Smooth muscle cell (in vitro differentiated cells): ENCODE results near the gene HBG2. TPM values are rescaled to one million over a fixed set of nuclear protein-coding genes. Genes with fewer than 3 reads are reported as not detected.

Experiments
- DNase-seq: peaks from one replicate; lab custom pipeline; 2025; ENCODE audit not compliant: unreplicated experiment; lab: John Stamatoyannopoulos, UW
- H2AFZ ChIP-seq: fragments of 200-600 bp; sonication (generic); 2 replicates; pipeline ENCODE4 v1.6.0; 2016; ENCODE audit warnings: antibody characterized with exemption, low read depth, mild to moderate bottlenecking
- H3F3A ChIP-seq: fragments of 200-600 bp; sonication (generic); 2 replicates; pipeline ENCODE4 v1.6.0; 2017; ENCODE audit warnings: antibody characterized with exemption, low read depth
- H3K27ac ChIP-seq: fragments of 200-600 bp; sonication (generic); 2 replicates; pipeline ENCODE4 v1.5.1; 2016; ENCODE audit warnings: low read depth, mild to moderate bottlenecking
- H3K27me3 ChIP-seq: fragments of 200-600 bp; sonication (generic); 2 replicates; pipeline ENCODE4 v1.6.1; 2016; ENCODE audit warnings: low read depth, mild to moderate bottlenecking
- H3K36me3 ChIP-seq: fragments of 200-600 bp; sonication (generic); 2 replicates; pipeline ENCODE4 v1.5.1; 2016; ENCODE audit warnings: low read depth
- H3K4me1 ChIP-seq: fragments of 200-600 bp; sonication (generic); 2 replicates; pipeline ENCODE4 v1.5.1; 2016; ENCODE audit warnings: low read depth
- H3K4me2 ChIP-seq: fragments of 200-600 bp; sonication (generic); 2 replicates; pipeline ENCODE4 v1.6.0; 2016; ENCODE audit warnings: mild to moderate bottlenecking
- H3K4me3 ChIP-seq: fragments of 200-600 bp; sonication (generic); 2 replicates; pipeline ENCODE4 v1.5.1; 2016; ENCODE audit warnings: mild to moderate bottlenecking
- H3K79me2 ChIP-seq: fragments of 200-600 bp; sonication (generic); 2 replicates; pipeline ENCODE4 v1.6.0; 2016; ENCODE audit warnings: low read depth, mild to moderate bottlenecking
- H3K9ac ChIP-seq: fragments of 200-600 bp; sonication (generic); 2 replicates; pipeline ENCODE4 v1.6.0; 2016; ENCODE audit warnings: low read depth
- H3K9me3 ChIP-seq: fragments of 200-600 bp; sonication (generic); replicated peaks from 2 replicates; pipeline ENCODE4 v1.5.1; 2016; ENCODE audit warnings: low read depth
- H4K20me1 ChIP-seq: fragments of 200-600 bp; sonication (generic); 2 replicates; pipeline ENCODE4 v1.6.0; 2016; ENCODE audit warnings: low read depth
- whole genome bisulfite sequencing: methylation state at CpG from one replicate; pipeline ENCODE4 v1.1.7; 2016; ENCODE audit warnings: low lambda C conversion rate; 5-methylcytosine and 5-hydroxymethylcytosine counted together
- polyA plus RNA-seq: library from polyadenylated mRNA; unstranded; fragments of >200 nt; fragmentation: Nextera tagmentation; extraction: Ambion mirVana; gene quantifications from 2 replicates; pipeline ENCODE4 v1.2.1, GENCODE V29; 2016
- total RNA-seq: library from RNA; depleted of rRNA; stranded (reverse); fragments of >200 nt; gene quantifications from 2 replicates; pipeline ENCODE4 v1.2.3, GENCODE V29; 2014
- TF ChIP-seq, protein P1 (sequence below): fragments of 200-600 bp; sonication (generic); IDR thresholded peaks from 2 replicates; pipeline ENCODE4 v1.5.1; 2017; ENCODE audit warnings: borderline replicate concordance, mild to moderate bottlenecking, antibody characterized with exemption; ENCODE audit not compliant: insufficient read depth, poor library complexity, severe bottlenecking

The HBG2 gene
- total and polyA plus RNA-seq, 2 experiments from 2014 or later = not detected

DNA sequence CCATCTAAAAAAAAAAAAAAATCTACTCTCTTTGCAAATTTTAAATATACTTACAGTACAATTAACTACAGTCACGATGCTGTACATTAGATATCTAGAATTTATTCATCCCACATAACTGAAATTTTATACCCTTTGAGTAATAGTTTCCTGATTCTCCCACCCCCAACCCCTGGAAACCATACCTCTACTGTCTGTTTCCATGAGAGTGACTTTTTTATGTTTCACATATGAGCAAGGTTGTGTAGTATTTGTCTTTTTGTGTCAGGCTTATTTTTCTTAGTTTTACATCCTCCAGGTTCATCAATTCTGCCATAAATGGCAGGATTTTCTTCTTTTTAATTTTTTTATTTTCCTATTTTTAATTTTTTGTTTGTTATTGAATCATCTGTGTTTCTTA, 30.9 kb downstream of the HBG2 start:
- Histone ChIP-seq H3K79me2 (no peaks in the 10 kb centered on the region), H3K9me3 (no peaks in the 10 kb centered on the region), H3K4me1 (no peaks in the 10 kb centered on the region), H3F3A (no peaks in the 10 kb centered on the region), H3K36me3 (no peaks in the 10 kb centered on the region), H3K4me3 (no peak overlapping the region), H4K20me1 (no peaks in the 10 kb centered on the region), H3K9ac (no peak overlapping the region), H3K27ac (no peak overlapping the region), H2AFZ (no peak overlapping the region), H3K27me3 (no peaks in the 10 kb centered on the region), H3K4me2 (no peak overlapping the region)
- DNase-seq = no peak
- WGBS = 95% methylated on average over 1 of the region's 1 CpG
- TF ChIP-seq, protein P1, sequence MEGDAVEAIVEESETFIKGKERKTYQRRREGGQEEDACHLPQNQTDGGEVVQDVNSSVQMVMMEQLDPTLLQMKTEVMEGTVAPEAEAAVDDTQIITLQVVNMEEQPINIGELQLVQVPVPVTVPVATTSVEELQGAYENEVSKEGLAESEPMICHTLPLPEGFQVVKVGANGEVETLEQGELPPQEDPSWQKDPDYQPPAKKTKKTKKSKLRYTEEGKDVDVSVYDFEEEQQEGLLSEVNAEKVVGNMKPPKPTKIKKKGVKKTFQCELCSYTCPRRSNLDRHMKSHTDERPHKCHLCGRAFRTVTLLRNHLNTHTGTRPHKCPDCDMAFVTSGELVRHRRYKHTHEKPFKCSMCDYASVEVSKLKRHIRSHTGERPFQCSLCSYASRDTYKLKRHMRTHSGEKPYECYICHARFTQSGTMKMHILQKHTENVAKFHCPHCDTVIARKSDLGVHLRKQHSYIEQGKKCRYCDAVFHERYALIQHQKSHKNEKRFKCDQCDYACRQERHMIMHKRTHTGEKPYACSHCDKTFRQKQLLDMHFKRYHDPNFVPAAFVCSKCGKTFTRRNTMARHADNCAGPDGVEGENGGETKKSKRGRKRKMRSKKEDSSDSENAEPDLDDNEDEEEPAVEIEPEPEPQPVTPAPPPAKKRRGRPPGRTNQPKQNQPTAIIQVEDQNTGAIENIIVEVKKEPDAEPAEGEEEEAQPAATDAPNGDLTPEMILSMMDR = no peak

DNA sequence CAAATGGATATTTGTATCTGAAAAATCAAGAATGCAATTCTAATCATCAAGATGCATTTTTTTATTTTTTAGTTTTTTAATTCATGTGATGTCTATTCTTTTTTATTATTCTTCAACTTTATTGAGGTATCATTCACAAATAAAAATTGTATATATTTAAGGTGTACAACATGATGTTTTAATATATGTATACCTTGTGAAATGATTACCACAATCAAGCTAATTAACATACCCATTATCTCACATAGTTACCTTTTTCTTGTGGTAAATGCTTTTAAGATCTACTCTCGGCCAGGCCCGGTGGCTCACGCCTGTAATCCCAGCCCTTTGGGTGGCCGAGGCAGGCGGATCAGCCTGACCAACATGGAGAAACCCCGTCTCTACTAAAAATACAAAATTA, 31.4 kb downstream of the HBG2 start:
- Histone ChIP-seq H3K79me2 (no peaks in the 10 kb centered on the region), H3K4me1 (no peaks in the 10 kb centered on the region), H2AFZ (no peak overlapping the region), H3F3A (no peaks in the 10 kb centered on the region), H3K36me3 (no peaks in the 10 kb centered on the region), H3K4me2 (no peak overlapping the region), H3K9ac (no peak overlapping the region), H3K27ac (no peak overlapping the region), H3K9me3 (no peaks in the 10 kb centered on the region), H3K27me3 (no peaks in the 10 kb centered on the region), H3K4me3 (no peak overlapping the region), H4K20me1 (no peaks in the 10 kb centered on the region)
- TF ChIP-seq, protein P1 = no peak
- 86% methylated on average over 6 of the region's 6 CpGs for WGBS
- no peak for DNase-seq

DNA sequence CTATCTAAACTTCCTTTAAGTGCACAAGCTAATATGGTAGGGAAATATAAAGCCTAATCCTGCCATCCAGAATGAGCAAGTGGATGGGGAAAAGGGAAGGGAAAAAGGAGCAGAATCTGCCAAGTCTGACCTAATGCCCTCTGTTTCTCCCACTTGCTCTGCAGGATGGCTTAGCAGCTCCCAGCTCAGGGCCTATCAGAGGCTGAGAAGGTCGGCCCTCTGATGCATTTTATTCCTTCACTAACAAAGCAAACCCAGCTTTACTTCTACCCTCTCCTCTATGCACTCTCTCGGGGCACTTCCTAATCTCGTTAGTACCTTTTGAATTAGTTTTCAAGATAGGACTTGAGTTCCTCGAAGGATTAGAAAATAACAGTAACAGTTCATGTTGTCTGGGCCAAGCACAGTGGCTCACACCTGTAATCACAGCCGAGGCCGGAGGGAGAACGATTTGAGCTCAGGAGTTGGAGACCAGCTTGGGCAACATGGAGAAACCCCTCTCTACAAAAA, 44.1 kb downstream of the HBG2 start:
- H4K20me1 ChIP-seq = no peaks in the 10 kb centered on the region
- no peak overlapping the region for H2AFZ ChIP-seq
- no peak for DNase-seq
- H3K9me3 ChIP-seq = no peaks in the 10 kb centered on the region
- H3F3A ChIP-seq = no peaks in the 10 kb centered on the region
- H3K27me3 ChIP-seq = no peaks in the 10 kb centered on the region
- TF ChIP-seq, protein P1 = no peak
- H3K4me2 ChIP-seq = no peak overlapping the region
- WGBS = 68% methylated on average over 7 of the region's 7 CpGs
- no peak overlapping the region for H3K4me3 ChIP-seq
- H3K36me3 ChIP-seq = no peaks in the 10 kb centered on the region
- no peak overlapping the region for H3K27ac ChIP-seq
- H3K79me2 ChIP-seq = no peaks in the 10 kb centered on the region
- no peaks in the 10 kb centered on the region for H3K4me1 ChIP-seq
- no peak overlapping the region for H3K9ac ChIP-seq

DNA sequence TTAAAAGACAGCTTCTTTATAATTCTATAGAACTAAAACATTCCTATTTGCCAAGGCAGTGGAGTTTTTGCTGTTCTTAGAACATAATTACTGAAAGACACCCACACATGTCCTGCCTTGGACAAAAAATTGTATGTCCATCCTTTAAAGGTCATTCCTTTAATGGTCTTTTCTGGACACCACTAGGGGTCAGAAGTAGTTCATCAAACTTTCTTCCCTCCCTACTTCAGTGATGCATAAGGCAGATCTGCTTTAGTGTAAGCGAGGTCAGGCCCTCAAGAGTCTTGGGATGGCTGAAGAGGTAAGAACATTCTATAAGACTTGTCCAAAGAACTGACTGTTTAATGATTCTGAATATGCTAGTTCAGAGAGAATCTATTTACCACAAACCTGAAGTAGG, 49.8 kb downstream of the HBG2 start:
- no peaks in the 10 kb centered on the region for H3K79me2 ChIP-seq

More for the DNA sequence above, 49.8 kb downstream of the HBG2 start:
- no peaks in the 10 kb centered on the region for H3K9me3 ChIP-seq
- WGBS = 14% methylated on average over 1 of the region's 1 CpG
- H3K4me1 ChIP-seq = no peaks in the 10 kb centered on the region
- no peaks in the 10 kb centered on the region for H4K20me1 ChIP-seq
- no peaks in the 10 kb centered on the region for H3K36me3 ChIP-seq
- H3K27ac ChIP-seq = no peak overlapping the region
- H2AFZ ChIP-seq = no peak overlapping the region
- no peak for DNase-seq
- H3K4me2 ChIP-seq = no peak overlapping the region
- H3K27me3 ChIP-seq = no peaks in the 10 kb centered on the region
- no peak overlapping the region for H3K4me3 ChIP-seq
- TF ChIP-seq, protein P1 = peak; percentile 51
- no peaks in the 10 kb centered on the region for H3F3A ChIP-seq
- no peak overlapping the region for H3K9ac ChIP-seq
